HTERT RPE-1 (cell line): ENCODE data around the gene BMPR1A.
"Not testable (repeated sequence)": the region's sequence is repeated elsewhere in the genome, so short reads cannot be mapped to it uniquely, and the experiment has no call there.

Source experiments
- in situ Hi-C: fragments of 300-500 bp; cut with MboI; formaldehyde crosslinking; loops from 4 replicates; pipeline ENCODE4 v1.14.3; 2020; ENCODE audit warnings: low sequenced_read_pairs

The BMPR1A gene

DNA sequence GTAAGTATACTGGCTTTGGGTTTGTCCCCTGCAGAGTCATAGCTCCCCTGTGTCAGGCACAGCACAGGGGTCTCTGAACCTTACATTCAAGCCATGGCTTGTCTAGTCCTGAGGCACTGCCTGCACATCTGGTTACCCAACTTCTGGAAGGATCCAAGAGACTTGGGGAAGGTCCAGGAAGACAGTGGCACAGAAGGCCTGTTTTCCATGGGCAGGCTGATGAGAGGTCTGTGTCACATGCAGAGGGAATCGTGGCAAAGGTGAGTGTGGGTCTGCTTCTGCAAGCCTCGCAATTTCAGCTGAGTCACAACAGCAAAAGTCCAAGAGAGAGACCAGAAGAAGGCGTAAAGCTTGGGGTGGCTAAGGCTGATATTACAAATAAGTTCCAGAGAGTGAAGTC, 28.4 kb upstream of the BMPR1A start:
- in situ Hi-C loops, result no loop called here

GRCh38 chr10:86729677-86730076, 26.7 kb upstream of the BMPR1A start:
- in situ Hi-C loops, result no loop called here

- in situ Hi-C loops, result no loop called here
Measured at GRCh38 chr10:86730227-86730626, 26.2 kb upstream of the BMPR1A start.

DNA sequence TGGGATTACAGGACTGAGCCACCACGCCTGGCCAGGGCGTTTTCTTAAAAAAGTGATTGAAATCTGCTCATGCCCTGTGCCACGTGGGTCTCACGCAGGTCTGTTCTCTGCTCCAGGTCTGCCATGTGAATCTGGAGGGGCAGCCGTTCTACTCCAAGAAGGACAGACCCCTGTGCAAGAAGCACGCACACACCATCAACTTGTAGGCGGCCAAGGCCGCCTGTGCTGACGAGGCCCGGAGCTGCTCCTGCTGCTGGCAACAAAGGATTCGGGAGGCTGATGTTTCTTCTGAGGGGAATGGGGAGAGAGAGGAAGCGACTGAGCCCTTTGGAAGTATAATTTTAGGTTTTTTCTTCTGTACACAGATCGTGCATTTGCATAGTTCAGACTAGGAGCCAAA, 23.6 kb upstream of the BMPR1A start:
- in situ Hi-C loops, result no loop called here

DNA sequence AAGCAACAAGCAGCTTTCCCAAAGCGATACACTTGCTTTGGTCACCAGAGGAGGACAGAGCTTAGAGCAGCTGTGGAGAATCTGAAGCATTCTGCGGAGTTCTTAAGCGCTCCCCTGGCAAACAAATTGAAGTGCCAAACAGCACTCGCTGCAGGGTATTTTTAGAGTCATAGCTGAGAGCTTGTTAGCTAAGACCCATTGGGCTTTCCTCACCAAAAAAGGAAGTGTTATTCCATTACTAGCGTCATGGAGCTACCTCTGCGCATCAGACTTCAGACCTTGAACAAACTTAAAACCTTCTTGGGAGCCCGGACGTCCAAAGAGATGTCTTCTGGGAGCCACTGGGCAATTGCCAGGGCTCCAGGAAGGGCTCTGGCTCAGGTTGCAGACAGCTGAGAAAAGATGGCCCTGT, 23.2 kb upstream of the BMPR1A start:
- in situ Hi-C loops, result no loop called here

- in situ Hi-C loops, result no loop called here
Measured at GRCh38 chr10:86734207-86734988, 22.0 kb upstream of the BMPR1A start.

GRCh38 chr10:86735278-86735677, 21.1 kb upstream of the BMPR1A start:
- in situ Hi-C loops, result not testable (repeated sequence)

- in situ Hi-C loops, result no loop called here
Measured at GRCh38 chr10:86742230-86742629, 14.2 kb upstream of the BMPR1A start.

- in situ Hi-C loops, result no loop called here
Measured at GRCh38 chr10:86744067-86744725, 12.2 kb upstream of the BMPR1A start.

- in situ Hi-C loops, result no loop called here
Measured at GRCh38 chr10:86747796-86748581, 8.4 kb upstream of the BMPR1A start.

- in situ Hi-C loops, result no loop called here
Measured at GRCh38 chr10:86749854-86750253, 6.6 kb upstream of the BMPR1A start.

DNA sequence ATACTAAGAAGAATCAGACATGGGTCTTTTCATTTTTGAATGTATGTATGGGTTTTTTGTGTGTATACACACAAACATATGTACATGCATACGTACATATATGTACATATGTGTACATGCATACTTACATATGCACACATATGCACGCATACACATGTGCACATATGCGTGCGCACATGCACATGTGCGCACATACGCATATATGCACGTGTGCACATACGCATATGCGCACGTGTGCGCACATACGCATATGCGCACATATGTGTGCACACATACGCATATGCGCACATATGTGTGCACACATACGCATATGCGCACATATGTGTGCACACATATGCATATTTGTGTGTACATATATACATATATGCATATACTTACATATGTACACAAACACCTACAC, 4.9 kb upstream of the BMPR1A start:
- in situ Hi-C loops, result no loop called here

DNA sequence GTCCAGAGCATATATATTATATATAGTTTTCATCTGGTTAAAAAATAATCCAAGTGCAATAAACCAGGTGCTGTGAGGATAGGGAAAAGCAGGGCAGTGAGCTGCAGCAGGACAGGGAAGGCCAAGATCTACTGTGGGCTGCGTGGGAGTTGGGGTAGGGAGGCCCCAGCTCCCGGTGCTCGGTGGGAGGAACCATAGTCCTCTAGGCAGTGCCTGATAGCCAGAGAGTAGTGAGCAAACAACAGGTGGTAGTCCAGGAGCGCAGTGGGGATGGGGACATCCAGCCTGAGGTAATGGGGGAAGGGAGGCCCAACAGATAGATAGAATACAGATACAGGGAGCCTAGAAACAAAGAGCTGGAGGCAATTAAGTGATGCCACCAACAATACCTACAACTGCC, 4.1 kb upstream of the BMPR1A start:
- in situ Hi-C loops, result no loop called here

- in situ Hi-C loops, result no loop called here
Measured at GRCh38 chr10:86753051-86753450, 3.4 kb upstream of the BMPR1A start.

DNA sequence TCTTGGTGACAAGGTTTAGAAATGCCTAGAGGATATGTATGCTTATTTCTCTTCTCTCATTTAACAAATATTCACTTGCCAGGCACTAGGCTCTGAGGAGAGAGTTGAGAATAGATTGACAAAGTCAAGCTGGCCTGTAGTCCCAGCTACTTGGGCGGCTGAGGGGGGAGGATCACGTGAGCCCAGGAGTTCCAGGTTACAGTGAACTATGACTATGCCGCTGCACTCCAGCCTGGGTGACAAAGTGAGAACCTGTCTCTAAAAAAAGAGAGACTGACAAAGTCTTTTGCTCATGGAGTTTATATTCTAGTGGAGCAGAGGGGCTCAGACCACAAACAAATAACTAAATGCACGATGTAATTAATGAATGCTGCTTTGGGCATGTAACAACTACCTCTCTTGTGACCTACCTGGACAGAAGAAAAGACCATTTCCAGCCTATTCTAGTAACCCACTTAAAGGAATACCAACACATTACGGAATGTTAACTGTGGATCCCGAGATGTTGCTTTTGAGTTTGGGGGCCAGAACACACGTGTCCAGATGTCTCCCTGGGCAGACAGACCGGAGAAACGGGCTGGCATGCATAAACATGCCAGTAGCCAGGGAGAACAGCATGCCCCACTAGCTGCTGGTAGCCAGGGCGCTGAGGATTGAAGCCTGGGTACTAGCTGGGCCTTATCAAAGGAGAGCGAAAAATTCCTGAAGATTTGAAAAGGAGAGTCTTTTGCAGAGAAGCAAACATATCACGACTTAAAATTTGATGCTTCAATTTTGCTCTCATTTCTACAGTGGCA, 2.6 kb upstream of the BMPR1A start:
- in situ Hi-C loops, result no loop called here

DNA sequence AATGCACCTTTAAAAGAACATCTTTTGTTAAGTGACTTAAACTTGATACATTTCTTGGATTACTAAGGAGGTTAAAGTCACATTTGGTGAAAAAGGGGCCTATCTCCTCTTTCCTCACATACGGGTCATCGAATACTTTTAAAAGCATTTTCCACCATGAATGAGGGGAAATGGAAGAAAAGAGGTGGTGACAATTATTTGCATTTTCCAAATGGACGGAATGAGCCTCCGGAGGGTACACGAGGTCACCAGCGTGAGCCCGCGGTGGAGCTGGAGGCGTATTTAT, 1.0 kb upstream of the BMPR1A start:
- in situ Hi-C loops, result no loop called here

GRCh38 chr10:86755740-86756510, 494 bp upstream of the BMPR1A start:
- in situ Hi-C loops, result no loop called here

DNA sequence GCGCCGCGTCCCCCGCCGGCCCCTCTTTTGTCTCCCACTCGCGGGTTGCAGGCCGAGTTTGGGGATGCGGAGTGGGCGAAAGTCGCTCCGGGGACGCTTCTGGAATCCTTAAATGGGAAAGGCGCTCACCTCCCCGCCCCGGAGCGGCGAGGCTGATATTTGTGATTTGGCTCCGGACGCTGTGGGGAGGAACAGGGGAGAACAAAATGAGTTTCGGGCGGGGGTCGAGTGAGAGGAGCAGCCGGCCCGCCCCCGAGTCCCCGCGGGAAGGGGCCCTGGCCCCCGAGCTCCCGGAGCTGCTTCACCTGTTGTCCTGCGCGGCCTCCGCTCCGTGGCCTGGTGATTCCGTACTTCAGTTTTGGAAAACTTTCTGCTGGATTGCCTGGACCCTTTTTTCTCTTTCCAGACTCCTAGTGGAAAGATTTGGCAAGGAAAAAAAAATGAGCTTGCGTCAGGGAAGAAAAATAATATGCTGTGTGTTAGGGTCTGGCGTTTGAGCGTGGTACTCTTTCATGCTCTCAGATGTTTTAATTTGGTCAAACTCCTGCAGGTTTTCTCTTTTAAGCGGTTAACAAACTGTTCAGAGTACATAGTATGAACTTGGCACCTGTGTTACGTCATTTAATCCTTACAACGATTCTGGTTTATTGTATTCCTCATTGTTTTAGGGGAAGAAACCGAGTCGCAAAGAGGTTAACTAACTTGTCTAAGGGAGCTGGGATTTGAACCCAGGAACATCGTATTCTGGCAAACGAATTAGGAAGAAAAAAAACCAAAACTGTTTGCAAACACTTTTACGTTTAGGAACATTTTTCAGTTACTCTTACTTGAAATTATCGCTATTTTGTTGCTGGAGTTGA, 924 bp downstream of the BMPR1A start:
- in situ Hi-C loops, result no loop called here
